ENCODE measurements around the gene SCYGR5. TPM values are rescaled to one million over a fixed set of nuclear protein-coding genes. Genes with fewer than 3 reads are reported as not detected.

Gene SCYGR5
- total and polyA plus RNA-seq, 2 experiments from 2014 or later = not detected

DNA sequence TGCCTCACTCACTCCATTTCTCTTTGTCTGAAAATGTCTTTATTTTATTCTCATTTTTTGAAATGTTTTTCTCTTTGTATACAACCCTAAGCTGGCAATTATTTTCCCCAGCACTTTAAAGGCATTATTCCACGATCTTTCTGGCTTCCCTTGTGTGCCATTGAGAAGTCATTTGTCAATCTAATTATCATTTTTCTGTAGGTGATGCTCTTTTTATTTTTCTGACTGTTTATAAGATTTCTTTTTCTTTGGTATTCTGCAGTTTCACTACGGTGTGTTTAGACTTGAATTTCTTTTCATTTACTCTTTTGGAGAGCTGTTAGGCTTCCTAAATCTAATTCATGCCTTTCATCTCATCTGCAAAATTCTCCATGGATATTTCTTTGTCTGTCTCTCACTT, 41.2 kb upstream of the SCYGR5 start (continued):
- TF ChIP-seq, protein P1, sequence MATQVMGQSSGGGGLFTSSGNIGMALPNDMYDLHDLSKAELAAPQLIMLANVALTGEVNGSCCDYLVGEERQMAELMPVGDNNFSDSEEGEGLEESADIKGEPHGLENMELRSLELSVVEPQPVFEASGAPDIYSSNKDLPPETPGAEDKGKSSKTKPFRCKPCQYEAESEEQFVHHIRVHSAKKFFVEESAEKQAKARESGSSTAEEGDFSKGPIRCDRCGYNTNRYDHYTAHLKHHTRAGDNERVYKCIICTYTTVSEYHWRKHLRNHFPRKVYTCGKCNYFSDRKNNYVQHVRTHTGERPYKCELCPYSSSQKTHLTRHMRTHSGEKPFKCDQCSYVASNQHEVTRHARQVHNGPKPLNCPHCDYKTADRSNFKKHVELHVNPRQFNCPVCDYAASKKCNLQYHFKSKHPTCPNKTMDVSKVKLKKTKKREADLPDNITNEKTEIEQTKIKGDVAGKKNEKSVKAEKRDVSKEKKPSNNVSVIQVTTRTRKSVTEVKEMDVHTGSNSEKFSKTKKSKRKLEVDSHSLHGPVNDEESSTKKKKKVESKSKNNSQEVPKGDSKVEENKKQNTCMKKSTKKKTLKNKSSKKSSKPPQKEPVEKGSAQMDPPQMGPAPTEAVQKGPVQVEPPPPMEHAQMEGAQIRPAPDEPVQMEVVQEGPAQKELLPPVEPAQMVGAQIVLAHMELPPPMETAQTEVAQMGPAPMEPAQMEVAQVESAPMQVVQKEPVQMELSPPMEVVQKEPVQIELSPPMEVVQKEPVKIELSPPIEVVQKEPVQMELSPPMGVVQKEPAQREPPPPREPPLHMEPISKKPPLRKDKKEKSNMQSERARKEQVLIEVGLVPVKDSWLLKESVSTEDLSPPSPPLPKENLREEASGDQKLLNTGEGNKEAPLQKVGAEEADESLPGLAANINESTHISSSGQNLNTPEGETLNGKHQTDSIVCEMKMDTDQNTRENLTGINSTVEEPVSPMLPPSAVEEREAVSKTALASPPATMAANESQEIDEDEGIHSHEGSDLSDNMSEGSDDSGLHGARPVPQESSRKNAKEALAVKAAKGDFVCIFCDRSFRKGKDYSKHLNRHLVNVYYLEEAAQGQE (IDR thresholded peaks at IDR 0.05; ENCODE audit: unreplicated experiment) = no peak
- TF ChIP-seq NANOG (IDR thresholded peaks at IDR 0.05; ENCODE audit: borderline replicate concordance) (no peak), JUNB (IDR thresholded peaks at IDR 0.05; ENCODE audit: unreplicated experiment) (no peak), EZH2 (IDR thresholded peaks at IDR 0.05; ENCODE audit: low read depth, unreplicated experiment) (no peak)
- TF ChIP-seq, protein P2, sequence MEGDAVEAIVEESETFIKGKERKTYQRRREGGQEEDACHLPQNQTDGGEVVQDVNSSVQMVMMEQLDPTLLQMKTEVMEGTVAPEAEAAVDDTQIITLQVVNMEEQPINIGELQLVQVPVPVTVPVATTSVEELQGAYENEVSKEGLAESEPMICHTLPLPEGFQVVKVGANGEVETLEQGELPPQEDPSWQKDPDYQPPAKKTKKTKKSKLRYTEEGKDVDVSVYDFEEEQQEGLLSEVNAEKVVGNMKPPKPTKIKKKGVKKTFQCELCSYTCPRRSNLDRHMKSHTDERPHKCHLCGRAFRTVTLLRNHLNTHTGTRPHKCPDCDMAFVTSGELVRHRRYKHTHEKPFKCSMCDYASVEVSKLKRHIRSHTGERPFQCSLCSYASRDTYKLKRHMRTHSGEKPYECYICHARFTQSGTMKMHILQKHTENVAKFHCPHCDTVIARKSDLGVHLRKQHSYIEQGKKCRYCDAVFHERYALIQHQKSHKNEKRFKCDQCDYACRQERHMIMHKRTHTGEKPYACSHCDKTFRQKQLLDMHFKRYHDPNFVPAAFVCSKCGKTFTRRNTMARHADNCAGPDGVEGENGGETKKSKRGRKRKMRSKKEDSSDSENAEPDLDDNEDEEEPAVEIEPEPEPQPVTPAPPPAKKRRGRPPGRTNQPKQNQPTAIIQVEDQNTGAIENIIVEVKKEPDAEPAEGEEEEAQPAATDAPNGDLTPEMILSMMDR (conservative IDR thresholded peaks at IDR 0.05; ENCODE audit: low read depth in 2 of 2) = no peak

DNA sequence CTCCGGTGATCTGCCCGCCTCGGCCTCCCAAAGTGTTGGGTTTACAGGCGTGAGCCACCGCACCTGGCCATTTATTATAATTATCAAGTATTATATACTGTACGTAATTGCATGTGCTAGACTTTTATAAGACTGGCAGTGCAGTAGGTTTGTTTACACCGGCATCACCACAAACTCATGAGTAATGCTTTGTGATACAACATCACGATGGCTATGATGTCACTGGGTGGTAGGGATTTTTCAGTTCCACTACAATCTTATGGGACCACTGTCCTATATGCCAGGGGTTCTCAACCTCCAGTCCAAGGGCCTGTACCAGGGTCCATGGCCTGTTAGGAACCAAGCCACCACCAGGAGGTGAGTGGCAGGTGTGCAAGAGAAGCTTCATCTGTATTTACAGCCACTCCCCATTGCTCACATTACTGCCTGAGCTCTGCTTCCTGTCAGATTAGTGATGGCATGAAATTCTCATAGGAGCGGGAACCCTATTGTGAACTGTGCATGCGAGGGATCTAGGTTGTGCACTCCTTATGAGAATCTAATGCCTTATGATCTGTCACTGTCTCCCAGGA, 39.9 kb upstream of the SCYGR5 start:
- H3K4me3 Mint-ChIP-seq = no peak overlapping the region
- H3K4me2 ChIP-seq = no peak overlapping the region
- no peaks in the 10 kb centered on the region for H3K4me1 Mint-ChIP-seq
- H3K27ac ChIP-seq (ENCODE audit: low read depth) = no peak overlapping the region
- no peaks in the 10 kb centered on the region for H3K9me2 ChIP-seq (ENCODE audit: insufficient read depth)
- DNase-seq (ENCODE audit: low spot score) = no peak
- H3K27me3 Mint-ChIP-seq (ENCODE audit: insufficient read depth, low read depth, poor library complexity) = peaks cover 4% of the 10 kb centered on the region
- no peak for ATAC-seq
- no peaks in the 10 kb centered on the region for H3K9me3 Mint-ChIP-seq
- H2AFZ ChIP-seq = no peak overlapping the region
- H3K4me1 ChIP-seq (ENCODE audit: insufficient read depth) = no peaks in the 10 kb centered on the region
- H3F3A ChIP-seq (replicated peaks; ENCODE audit: low read depth) = no peaks in the 10 kb centered on the region
- no peaks in the 10 kb centered on the region for H3K27me3 ChIP-seq (ENCODE audit: insufficient read depth)
- no peaks in the 10 kb centered on the region for H3K36me3 Mint-ChIP-seq (ENCODE audit: low read depth)
- no peaks in the 10 kb centered on the region for H3K79me2 ChIP-seq (replicated peaks; ENCODE audit: insufficient read depth)
- H3K36me3 ChIP-seq (ENCODE audit: insufficient read depth) = no peaks in the 10 kb centered on the region
- no peak overlapping the region for H3K27ac Mint-ChIP-seq
- H3K4me3 ChIP-seq = no peak overlapping the region
- no peaks in the 10 kb centered on the region for H4K20me1 ChIP-seq (replicated peaks; ENCODE audit: insufficient read depth)
- TF ChIP-seq, protein P1 (IDR thresholded peaks at IDR 0.05; ENCODE audit: unreplicated experiment) = no peak
- TF ChIP-seq, protein P3, sequence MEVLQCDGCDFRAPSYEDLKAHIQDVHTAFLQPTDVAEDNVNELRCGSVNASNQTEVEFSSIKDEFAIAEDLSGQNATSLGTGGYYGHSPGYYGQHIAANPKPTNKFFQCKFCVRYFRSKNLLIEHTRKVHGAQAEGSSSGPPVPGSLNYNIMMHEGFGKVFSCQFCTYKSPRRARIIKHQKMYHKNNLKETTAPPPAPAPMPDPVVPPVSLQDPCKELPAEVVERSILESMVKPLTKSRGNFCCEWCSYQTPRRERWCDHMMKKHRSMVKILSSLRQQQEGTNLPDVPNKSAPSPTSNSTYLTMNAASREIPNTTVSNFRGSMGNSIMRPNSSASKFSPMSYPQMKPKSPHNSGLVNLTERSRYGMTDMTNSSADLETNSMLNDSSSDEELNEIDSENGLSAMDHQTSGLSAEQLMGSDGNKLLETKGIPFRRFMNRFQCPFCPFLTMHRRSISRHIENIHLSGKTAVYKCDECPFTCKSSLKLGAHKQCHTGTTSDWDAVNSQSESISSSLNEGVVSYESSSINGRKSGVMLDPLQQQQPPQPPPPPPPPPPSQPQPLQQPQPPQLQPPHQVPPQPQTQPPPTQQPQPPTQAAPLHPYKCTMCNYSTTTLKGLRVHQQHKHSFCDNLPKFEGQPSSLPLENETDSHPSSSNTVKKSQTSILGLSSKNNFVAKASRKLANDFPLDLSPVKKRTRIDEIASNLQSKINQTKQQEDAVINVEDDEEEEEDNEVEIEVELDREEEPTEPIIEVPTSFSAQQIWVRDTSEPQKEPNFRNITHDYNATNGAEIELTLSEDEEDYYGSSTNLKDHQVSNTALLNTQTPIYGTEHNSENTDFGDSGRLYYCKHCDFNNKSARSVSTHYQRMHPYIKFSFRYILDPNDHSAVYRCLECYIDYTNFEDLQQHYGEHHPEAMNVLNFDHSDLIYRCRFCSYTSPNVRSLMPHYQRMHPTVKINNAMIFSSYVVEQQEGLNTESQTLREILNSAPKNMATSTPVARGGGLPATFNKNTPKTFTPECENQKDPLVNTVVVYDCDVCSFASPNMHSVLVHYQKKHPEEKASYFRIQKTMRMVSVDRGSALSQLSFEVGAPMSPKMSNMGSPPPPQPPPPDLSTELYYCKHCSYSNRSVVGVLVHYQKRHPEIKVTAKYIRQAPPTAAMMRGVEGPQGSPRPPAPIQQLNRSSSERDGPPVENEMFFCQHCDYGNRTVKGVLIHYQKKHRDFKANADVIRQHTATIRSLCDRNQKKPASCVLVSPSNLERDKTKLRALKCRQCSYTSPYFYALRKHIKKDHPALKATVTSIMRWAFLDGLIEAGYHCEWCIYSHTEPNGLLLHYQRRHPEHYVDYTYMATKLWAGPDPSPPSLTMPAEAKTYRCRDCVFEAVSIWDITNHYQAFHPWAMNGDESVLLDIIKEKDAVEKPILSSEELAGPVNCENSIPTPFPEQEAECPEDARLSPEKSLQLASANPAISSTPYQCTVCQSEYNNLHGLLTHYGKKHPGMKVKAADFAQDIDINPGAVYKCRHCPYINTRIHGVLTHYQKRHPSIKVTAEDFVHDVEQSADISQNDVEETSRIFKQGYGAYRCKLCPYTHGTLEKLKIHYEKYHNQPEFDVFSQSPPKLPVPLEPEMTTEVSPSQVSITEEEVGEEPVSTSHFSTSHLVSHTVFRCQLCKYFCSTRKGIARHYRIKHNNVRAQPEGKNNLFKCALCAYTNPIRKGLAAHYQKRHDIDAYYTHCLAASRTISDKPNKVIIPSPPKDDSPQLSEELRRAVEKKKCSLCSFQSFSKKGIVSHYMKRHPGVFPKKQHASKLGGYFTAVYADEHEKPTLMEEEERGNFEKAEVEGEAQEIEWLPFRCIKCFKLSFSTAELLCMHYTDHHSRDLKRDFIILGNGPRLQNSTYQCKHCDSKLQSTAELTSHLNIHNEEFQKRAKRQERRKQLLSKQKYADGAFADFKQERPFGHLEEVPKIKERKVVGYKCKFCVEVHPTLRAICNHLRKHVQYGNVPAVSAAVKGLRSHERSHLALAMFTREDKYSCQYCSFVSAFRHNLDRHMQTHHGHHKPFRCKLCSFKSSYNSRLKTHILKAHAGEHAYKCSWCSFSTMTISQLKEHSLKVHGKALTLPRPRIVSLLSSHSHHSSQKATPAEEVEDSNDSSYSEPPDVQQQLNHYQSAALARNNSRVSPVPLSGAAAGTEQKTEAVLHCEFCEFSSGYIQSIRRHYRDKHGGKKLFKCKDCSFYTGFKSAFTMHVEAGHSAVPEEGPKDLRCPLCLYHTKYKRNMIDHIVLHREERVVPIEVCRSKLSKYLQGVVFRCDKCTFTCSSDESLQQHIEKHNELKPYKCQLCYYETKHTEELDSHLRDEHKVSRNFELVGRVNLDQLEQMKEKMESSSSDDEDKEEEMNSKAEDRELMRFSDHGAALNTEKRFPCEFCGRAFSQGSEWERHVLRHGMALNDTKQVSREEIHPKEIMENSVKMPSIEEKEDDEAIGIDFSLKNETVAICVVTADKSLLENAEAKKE (CRISPR knock-in tag; IDR thresholded peaks at IDR 0.05) = no peak
- TF ChIP-seq, protein P2 (conservative IDR thresholded peaks at IDR 0.05; ENCODE audit: low read depth in 2 of 2) = no peak
